WI38 (cell line): ENCODE measurements around the gene PARK7.

Experiments
- H3K4me3 ChIP-seq: 2 replicates; pipeline ENCODE4 v1.5.1; 2011; ENCODE audit warnings: low read depth, mild to moderate bottlenecking, control low read depth, low read length
- CTCF ChIP-seq: IDR thresholded peaks from 2 replicates; pipeline ENCODE4 v1.5.1; 2012; ENCODE audit warnings: low read depth, mild to moderate bottlenecking, control low read depth, low read length

PARK7 gene

DNA sequence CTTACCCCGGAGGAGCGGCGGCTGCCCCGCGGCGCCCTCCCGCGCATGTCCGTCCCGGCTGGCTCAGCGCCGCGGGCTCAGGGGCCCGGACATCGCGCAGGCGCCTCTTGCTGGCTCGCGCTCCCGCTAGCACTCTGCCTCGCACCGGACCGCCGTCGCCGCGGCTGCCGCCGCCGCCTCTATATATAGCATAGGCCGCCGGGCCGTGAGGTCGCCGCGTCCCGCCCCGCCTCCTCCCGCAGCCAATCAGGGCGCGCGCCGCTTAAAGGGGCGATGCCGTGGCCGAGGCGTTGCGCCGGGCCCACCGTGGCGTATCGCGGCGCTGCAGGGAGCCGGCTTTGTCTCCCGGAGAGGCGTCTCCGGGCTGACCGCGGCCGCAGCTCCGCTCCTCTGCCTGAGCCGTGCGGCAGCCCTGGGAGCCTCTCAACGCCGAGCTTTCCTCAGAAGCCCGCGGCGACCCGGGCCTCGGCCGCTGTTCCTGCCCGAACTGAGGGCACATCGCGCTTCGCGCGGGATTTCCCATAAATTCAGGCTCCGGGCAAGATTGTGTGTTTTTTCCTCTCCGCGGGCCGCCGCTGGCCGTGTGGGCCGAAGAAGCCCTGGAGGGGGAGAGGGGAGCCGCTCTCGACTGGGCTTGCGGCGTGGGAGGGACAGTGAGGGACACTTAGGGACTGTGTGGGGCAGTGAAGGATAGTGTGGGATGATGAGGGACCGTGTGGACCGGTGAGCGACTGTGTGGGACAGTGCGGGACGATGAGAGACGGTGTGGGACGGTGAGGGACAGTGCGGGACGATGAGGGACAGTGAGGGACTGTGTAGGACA is 64.9 kb downstream of the PARK7 start, which contains the start of gene ERRFI1:
ERRFI1 (minus strand) TSS at position 157 of the 823 bp plus-strand sequence. CDS start 10,690 bp downstream, outside the sequence.
- peak within 1 kb of the TSS; percentile 91 for H3K4me3 ChIP-seq
- no peak for TF ChIP-seq CTCF

DNA sequence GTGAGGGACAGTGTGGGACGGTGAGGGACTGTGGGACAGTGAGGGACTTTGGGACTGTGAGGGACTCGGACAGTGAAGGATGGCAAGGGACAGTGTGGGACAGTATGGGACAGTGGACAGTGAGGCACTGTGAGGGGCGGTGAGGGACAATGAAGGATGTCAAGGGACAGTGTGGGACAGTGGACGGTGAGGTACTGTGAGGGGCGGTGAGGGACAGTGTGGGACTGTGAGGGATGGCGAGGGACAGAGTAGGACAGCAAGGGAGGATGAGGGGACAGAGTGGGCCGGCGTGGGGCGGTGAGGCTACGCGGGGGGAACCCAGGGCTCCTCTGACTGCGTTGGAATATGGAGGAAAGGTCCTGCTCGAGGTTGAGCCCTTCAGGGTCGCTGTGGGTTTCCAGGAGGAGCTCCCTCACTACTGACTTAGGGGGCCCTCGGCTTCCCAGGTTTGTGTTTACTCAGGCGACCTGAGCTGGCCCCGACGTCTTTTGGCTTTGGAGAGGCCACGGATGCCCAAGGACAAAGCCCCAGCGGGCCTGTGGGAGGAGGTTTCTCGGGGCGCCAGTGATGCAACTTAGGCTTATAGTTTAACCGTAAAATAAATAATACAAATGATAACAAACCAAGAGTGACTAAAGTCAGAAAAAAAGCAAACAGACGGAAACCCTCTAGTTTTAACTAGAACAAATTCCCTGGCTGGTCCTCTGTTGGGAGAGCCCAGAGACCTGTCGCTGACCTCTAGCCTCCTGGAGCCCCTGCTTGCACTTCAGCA is 65.7 kb downstream of the PARK7 start:
- peak overlapping the region; percentile 58 for H3K4me3 ChIP-seq
- TF ChIP-seq CTCF: no peak

- TF ChIP-seq CTCF: no peak
- H3K4me3 ChIP-seq: peak overlapping the region; percentile 15; the same call in 1 of the 2 replicates
Measured at GRCh38 chr1:8027748-8028570, 66.4 kb downstream of the PARK7 start.

GRCh38 chr1:8028571-8028910 is 67.0 kb downstream of the PARK7 start:
- H3K4me3 ChIP-seq: no peak overlapping the region
- no peak for TF ChIP-seq CTCF

- peak; percentile 34; the same call in 1 of the 2 replicates for TF ChIP-seq CTCF
- H3K4me3 ChIP-seq: no peak overlapping the region
Measured at GRCh38 chr1:8031176-8031785, 69.8 kb downstream of the PARK7 start.

GRCh38 chr1:8032366-8032910 is 70.9 kb downstream of the PARK7 start:
- TF ChIP-seq CTCF: no peak
- H3K4me3 ChIP-seq: no peak overlapping the region
